ENCODE measurements around the gene PINLYP. TPM values are rescaled to one million over a fixed set of nuclear protein-coding genes. Genes with fewer than 3 reads are reported as not detected.

Gene PINLYP
- total RNA-seq, 1 donor from 2014 or later: 23.1 TPM

DNA sequence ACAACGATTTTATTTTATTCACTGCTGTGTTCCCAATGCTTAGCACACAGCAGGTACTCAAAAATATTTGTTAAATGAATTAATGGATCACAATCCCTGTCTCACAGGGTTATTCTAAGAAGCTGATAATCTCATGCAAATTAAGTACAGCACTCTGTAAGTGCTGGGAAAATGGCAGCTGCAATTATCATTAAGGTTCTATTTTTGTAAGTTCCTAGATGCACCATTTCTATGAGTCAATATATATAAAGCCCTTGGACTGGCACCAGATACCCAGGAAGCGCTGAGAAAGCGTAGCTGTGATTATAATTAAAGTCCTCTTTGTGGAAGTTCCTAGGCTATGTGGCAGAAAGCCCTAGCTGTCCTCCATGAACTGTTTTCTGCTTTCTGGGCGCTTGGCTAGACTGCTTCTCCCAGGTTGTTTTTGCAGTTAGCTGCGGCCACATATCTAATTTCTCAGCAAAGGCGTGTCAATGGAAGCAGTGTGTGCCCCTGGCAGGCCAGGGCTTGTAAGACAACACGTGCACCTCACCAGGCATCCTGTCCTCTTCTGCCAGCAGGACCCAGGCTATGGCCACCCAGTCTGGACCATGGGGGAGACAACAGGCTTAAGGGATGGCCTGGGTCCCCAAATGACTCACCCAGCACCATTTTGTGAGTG is 31.1 kb downstream of the PINLYP start:
- DNase-seq: no peak

DNA sequence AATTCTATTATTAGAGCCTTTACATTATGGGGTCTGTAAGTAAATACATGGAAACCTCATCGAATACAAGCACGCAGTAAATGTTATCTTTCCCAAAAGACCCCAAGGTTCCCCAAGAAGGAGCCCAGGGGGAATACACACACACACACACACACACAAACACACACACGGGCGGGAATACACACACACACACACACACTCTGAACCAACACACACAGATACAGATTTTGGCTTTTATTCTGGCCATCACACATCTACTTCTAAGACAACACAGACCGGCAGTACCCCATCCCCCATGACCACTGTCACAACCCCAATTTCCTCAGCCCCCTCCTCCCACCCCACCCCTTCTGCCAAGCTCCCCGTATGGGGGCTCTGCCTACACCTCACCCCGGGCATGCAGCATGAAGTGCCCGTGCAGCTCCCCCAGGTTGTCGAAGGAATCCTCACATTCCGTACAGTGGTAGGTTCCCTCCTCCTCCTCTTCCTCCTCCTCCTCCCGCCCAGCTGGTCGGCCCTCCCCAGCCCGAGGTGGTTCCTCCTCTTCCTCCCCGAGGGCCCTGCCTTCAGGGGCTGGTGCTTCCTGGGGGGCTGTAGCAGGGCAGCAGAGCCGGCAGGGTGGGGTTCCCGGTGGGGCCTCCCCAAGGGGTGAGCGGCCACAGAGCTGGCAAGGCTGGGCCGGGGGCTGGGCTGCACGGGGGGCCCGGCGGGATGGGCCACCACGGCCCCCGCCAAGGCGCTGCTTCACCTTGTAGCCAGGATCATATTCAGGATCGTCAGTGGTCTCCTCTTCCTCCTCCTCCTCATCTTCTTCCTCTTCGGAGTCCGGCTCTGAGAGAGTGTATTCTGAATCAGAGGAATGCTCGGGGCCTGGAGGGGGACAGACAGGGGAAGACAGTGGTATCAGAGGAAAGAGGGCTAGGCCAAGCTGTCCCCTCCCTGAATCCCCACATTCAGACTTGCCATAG is 31.9 kb downstream of the PINLYP start:
- no peak for DNase-seq

DNA sequence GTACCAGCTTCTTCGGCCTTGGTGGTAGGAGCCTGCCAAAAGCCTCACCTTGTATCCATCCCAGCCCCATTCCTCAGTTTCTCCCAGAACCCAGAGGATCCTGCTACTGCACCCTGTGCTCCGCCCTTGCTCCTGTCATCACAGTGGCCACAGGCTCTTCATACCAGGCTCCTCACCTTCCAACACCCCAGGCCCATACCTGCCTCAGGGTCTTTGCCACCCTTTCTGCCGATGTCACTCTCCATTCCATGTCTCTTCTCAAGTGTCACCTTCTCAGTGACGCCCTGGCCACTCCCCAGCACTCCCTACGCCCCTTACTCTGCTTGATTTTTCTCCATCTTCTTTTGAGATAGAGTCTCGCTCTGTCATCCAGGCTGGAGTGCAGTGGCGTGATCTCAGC is 34.3 kb downstream of the PINLYP start:
- no peak for DNase-seq

DNA sequence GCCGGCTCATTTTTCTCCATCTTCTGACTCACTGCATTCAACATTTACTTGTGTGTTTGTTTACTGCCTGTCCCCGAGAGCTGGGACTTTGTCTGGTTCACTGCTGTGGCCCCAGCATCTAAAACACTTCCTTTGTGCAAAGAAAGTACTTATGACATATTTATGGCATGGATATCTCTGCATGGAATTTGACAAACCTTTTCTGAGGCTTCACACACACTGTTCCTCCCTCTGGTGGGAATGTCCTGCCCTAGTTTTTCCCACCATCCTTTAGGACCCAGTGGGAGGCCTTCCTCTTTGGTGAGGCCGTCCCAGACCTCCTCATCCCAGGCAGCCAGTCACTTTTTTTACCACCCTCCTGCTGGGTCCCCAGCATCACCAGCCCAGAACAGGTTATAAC is 34.9 kb downstream of the PINLYP start:
- DNase-seq: no peak

DNA sequence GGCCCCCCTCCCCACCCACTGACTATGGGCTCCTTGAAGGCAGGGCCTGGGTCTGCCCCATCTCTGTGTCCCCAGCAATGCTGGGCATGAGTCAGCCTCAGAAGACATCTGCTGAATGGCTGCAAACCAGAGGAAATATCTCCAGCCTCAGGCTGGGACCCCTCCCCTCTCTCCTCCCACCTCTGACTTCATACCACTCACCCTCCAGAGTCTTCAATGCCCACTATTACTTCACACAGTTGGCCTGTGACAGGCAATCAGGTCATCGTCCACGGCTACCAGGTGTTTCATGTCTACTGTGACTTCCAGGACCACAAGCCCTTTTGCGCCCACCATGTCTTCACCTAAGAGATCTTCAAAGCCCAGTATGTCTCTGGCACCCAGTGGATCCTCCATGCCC is 36.2 kb downstream of the PINLYP start, which contains the start of gene SRRM5:
SRRM5 (plus strand) TSS at position 301 of the 400 bp plus-strand sequence; CDS start at position 335, 34 bp downstream.
- DNase-seq: no peak

DNA sequence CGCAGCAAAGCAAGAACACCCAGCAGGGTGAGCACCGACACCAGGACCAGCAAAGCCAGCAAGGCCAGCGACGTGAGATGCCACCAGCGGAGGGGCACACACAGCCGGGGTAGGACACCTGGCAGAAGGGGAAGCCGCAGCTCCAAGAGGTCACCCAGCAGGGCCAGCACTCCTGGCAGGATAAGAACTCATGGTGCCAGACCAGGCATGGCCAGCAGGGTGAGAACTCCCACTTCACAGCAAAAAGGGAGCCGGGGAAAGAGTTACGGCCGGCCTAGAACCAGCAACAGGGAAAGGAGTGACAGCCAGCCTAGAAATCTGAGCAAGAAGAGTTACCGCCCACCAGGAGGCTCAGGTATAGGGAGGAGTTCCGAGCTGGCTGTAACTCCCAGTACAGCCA is 36.8 kb downstream of the PINLYP start:
- no peak for DNase-seq

DNA sequence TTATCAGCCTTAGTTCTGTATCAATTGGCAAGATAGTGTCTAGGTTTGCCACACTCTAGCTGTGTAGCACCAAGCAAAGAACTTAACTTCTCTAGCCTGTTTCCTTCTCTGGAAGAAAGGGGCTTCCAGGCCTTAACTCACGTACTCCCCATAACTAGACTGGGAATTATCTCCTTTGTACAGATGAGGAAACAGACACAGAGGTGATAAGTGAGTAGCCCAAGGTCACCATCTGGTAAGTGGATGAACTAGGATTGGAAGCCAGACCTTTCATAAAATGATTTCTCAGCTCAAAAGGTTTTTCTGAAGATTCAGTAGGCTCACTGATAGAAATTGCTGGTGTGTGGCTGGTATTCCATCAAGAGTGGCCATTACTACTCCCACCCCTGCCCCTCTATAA is 40.7 kb downstream of the PINLYP start:
- no peak for DNase-seq

DNA sequence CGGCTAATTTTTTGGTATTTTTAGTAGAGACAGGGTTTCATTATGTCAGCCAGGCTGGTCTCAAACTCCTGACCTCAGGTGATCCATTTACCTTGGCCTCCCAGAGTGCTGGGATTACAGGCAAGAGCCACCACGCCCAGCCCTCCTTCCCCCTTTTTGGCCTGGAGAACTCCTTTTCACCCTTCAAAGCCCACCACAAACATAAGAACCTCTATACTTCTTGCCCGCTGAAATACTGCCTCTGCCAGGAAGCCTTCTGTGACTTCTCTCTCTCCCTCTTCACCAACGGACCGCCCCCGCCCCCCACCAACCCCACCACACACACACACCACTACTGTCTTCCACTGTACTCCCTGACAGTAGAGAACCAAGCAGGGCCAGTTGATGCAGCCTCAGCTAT is 41.4 kb downstream of the PINLYP start:
- DNase-seq: no peak

DNA sequence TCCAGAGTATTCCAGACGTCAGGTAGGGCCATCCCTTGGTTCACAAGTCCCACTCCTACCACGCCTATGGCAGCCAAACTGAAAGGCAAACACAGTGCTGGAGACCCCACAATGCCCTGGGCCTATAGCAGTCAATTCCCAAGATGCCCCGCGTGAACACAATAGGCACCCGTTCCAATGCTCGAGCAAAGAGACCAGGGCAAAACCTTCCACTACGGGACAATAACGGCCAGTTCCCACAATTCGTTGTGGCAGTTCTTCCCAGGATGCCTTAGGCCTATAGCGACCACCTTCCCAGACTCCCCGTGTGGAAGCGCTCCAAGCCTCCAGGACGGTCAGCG is 43.3 kb downstream of the PINLYP start:
- DNase-seq: peak; percentile 72

DNA sequence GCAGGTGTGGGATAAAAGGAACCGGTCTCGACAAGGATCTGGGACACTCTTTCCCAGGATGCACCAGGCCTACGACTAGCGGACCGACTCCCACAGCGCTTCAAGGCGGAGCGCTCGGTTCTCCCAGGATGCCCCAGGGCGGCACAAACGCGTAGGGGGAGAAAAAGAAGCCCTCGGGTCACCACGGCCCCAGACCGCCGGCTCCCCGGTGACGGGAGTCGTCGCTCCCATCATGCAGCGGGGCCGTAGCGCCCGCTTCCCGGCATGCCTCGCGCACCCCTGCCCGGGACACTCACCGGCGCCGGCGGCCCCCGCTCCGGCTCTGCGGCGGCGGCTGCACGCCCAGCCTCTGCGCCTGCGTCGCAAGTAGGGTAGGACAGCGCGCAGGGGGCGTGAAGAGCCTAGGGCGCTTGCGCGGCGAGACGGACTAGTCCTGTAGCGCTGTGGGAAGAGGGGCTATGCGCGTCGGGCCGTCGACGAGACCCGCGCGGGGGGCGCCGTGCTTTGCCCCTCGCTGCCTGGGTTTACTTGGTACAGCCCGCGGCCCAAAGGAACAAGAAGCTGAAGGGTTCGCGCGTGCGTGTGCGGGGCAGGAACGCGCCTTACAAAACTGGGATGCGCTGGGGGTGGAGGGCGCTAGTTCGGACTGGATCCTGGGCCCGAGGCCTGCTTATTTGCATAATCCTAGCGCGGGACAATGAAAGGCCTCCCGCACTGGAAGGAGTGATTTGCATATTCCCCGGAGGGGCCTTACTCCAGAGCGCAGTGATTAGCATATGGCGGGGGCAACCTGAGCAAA is 43.9 kb downstream of the PINLYP start, which contains the start of gene ZNF428:
ZNF428 (minus strand) TSS at position 368 of the 799 bp plus-strand sequence. CDS start 5,325 bp downstream, outside the sequence.
- DNase-seq: peak; percentile 93

DNA sequence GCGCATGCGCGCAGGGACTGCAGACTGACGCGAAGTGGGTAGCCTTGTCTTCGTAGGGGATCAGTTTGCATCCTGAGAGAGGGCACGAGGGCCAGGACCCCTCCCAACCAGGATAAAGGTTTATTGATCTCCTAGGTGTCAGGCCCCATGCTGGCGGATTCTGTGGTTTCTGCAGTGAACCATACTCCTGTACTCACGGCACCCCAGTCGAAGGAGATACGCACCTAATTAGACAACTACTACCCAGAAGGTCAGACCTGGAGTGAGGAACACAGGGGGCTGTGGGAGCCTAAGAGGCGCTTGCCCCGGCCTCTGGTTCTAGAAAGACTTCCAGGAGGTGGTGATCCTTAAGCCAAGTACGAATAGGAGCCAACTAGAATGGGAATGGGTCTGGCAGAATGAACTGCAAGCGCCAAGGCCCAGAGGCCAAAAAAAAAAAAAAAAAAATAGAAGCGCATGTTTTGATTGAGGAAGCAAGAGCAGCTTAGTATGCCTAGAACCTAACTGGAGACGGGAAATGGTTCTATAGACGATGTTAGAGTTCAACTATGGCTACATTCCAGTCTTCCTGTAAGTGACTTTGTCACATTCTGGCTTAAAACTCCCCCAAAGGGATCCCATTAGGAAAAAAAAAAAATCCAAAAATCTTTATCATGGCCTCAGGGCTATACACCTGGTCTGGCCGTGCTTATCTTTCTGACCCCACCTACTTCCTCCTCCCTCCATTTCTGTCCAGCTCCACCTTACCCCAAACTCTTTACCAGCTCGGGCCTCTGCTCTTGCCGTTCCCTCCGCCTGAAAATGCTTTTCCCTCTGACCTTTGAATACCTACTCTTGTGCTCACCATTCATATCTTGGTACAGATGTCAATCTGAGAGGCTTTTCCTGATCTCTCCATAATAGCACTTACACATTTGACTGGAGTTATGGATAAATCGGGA is 44.7 kb downstream of the PINLYP start:
- DNase-seq: no peak

DNA sequence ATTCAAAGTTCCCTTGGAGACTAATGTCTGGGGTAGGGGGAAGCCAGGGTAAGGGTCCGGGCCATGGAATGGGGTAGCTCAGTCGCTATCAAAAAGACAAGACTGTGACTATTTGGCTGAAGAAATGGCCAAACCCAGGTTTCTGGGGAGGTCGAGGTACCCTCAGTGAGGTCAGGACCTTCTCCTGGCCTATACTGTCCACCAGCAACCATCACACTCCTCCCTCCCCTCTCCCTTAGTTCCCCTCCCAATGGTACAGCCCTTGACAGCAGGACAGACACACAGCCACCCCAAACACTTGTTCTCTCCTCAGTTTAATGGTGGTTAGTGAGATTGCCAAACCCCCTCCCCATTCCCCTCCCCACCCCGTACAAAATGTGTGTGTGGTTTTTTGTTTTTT is 46.5 kb downstream of the PINLYP start:
- no peak for DNase-seq

DNA sequence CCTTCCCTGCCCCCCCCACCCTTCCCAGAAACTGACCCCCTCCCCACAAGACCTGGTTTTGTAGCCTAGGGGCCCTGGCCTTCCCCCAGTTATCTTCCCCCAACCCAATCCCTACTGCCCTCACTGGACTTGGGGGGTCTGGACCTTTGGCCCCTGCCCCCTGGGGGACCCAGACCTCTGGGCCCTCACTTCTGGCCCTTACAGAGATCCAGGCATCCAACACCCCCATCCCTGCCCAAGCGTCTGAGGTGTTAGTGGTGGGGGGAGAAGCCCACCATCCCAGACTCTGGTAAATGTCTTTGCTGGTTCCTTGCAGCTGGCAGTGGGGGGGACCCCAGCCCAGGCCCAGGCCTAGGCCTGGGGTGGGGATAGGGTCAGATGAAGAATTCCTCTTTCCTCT is 47.4 kb downstream of the PINLYP start:
- no peak for DNase-seq

DNA sequence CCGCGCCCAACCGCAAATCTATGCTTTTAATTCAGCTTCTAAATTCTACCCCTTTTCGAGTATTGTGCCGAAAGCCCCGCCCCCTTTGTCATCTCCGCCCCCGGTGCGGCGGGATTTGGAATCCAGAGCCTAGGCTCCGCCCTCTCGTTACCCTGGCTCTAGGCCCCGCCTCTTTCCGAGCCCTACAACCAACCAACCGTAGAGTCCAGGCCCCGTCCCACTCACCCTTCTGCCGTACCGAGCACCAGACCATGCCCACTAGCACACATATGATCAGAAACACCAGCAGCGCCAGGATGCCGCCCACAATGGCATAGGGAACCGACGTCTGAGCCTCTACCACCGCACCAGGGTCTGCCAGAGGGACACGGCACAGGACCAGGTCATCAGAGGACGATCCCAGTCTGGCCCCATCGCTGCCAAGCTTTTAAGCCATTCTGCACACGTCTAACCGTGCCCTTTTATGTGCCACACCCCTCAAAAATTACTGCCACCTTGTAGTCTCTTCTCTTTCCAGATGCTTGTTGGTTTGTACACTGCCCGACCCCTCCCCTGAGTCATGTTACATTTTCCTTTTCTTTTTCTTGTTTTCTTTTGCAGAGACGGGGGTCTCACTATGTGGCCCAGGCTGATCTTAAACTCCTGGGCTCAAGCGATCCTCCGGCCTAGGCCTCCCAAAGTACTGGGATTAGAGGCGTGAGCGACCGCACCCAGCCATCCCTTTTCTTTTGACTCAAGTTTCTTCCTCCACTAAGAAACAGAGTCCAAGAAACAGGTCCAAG is 48.5 kb downstream of the PINLYP start:
- no peak for DNase-seq

DNA sequence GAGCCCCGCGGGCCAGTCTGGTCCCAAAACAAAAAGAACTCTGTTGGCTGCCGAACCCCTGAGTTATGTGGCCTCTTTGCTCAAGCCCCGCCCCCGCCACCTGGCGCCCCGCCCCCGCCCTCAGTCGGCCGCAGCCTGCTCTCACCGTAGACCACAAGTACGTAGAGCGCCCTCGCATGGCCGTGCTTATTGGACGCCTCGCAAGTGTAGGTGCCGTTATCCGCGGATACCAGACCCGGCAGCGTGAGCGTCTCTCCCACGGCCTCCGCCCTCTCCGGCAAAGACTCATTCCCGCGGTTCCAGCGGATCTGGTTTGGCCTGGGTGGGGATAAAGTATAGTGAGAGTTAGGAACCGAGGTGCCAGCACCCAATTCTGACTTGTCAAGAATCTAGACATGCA is 49.3 kb downstream of the PINLYP start:
- DNase-seq: no peak

DNA sequence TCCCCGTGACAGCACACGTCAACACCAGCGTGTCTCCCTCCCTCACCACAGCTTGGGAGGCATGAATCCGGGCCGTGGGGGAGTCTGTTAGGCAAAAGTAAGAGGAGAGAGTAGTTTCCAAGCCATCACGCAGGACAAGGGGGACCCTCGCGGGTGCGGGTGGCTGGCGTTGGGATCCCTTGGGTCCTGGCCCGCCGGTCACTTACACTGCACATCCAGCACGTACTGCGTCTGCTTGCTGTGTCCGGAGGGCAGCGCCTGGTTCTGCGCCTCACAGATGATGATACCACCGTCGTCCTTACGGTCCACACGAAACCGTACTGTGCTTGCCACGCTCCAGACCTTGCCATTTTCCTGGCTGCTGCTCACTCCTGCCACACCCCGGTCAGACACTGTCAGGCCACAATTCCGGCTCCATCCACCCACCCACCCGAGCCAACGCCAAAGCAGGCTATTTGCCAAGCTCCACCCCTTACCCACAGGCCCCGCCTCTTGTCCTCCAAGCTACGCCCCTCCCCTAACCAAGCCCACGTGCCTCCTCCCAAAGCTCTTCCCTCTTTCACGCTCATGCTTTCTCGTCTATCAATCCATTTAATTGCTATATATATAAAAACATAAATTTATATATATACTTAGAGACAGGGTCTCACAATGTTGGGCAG is 50.4 kb downstream of the PINLYP start:
- DNase-seq: no peak

DNA sequence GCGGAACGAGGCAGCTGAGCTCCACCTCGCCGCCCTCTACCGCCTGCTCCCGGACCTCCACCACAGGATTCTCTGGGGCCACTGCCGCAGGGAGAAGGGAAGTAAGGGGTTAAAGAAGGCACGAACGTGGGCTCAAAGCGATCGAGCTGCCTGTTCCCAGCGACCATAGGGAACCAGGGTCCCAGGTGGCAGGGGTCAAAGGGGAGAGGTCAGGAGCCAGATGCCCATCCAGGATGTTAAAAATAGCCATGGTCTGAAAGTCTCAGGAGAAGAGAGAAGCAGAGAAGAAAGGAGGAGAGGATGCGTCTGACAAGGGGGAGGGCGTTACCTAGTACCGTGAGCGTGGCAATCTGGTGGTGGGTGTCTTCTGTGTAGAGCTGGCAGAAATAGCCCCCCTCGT is 51.2 kb downstream of the PINLYP start:
- DNase-seq: no peak

DNA sequence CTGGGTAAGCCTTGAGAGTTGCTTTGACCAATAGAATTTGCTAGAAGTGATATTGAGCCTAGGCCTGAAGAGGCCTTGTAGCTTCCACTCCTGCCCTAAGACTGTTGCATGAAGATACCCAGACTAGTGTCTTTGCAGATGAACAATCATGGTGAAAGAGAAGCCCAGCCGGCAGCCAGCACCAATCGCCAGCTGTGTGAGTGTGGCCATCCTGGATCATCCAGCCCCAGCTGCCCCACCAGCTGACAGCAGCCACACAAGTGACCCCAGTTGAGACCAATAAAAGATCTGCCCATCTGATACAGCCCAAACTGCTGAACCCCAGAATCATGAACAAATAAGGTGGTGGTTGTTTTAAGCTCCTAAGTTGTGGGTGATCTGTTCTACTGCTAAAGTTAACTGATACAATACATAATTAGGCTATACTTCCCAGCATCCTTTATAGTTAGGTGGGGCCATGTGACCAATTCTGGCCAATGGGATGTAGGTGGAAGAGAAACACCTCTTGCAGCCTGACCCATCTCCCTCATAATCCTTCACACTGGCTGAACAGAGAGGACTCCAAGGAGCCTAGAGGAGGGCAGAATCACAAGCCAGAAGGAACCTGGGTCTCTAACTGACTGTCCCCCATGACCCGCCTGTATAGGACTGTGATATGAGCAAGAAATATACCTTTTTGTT is 53.2 kb downstream of the PINLYP start:
- DNase-seq: no peak

DNA sequence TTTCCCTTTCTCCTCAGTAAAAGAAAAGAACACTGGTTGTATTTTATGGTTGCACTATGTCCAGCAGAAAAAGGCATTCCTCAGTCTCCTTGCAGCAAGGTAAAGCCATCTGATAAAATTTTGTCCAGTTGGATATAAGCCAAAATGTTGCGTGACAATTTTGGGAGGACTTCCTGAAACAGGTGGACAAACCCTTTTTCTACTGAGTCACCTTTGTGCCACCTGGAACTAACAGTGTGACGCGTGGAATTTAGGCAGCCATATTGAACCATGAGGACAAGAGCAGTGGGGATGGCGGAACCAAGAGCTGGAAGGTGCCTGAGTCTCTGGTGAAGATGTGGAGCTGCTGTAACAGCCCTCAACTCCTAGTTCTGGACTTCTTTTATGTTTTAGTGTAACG is 55.9 kb downstream of the PINLYP start:
- DNase-seq: no peak

Data from skin of body (tissue), 2 donors.